A549 (cell line): ENCODE measurements around the gene GHRHR.

Experiments used
- CTCF ChIP-seq: fragments of >200 bp; sonication (Bioruptor Twin); formaldehyde crosslinking; IDR thresholded peaks from 3 replicates; pipeline ENCODE4 v1.5.1; 2016
- EP300 ChIP-seq, 2 experiments: fragments of >200 bp; sonication (Bioruptor Twin); formaldehyde crosslinking; IDR thresholded peaks; 2 replicates in 1 of 2; 3 replicates in 1 of 2; pipeline ENCODE4 v1.6.1; 2016 to 2017
- POLR2A ChIP-seq: IDR thresholded peaks from 2 replicates; pipeline ENCODE4 v1.6.1; 2012; ENCODE audit warnings: mild to moderate bottlenecking, low read length
- REST ChIP-seq: fragments of 200-600 bp; sonication (generic); IDR thresholded peaks from 2 replicates; pipeline ENCODE4 v1.6.1; 2016; ENCODE audit warnings: antibody characterized with exemption, mild to moderate bottlenecking, moderate library complexity
- TP53 ChIP-seq: fragments of 250-450 bp; sonication (Bioruptor Pico); IDR thresholded peaks from 2 replicates; pipeline ENCODE4 v1.5.0; 2021; ENCODE audit warnings: mild to moderate bottlenecking, moderate library complexity
- USF2 ChIP-seq: fragments of 450-650 bp; IDR thresholded peaks from 2 replicates; pipeline ENCODE4 v1.6.1; 2014; ENCODE audit warnings: antibody characterized with exemption

- no peak for TF ChIP-seq CTCF
- no peak for TF ChIP-seq POLR2A
- no peak for TF ChIP-seq TP53 (CRISPR knock-in tag)
- TF ChIP-seq EP300 (IDR thresholded peaks at IDR 0.05) = no peak
- no peak for TF ChIP-seq REST
- TF ChIP-seq USF2 = no peak
Observed at GRCh38 chr7:30920021-30920583, 43.7 kb upstream of the GHRHR start.
